ENCODE results near the gene GCN1.

Gene GCN1

GRCh38 chr12:120093592-120094355, 100.7 kb downstream of the GCN1 start:
- H3K4ac ChIP-seq (ENCODE audit: low read depth in 1 of 2, low read length in 2 of 2): peak overlapping the region in 1 of 2 experiments; percentile 76
- H2BK120ac ChIP-seq (ENCODE audit: low read depth, low read length): no peak overlapping the region
- no peak overlapping the region for H2AK5ac ChIP-seq (ENCODE audit: low read length, severe bottlenecking)
- H4K8ac ChIP-seq (ENCODE audit: low read length): peak overlapping the region; percentile 54
- H3K23ac ChIP-seq (ENCODE audit: low read length in 2 of 2): peak overlapping the region in 1 of 2 experiments; percentile 47
- no peak overlapping the region for H3K4me3 ChIP-seq (ENCODE audit: insufficient read depth in 1 of 2, low read depth in 1 of 2, low read length in 2 of 2)
- H3K18ac ChIP-seq (ENCODE audit: low read depth in 1 of 2, low read length in 2 of 2): peak overlapping the region in 1 of 2 experiments; percentile 41
- H3K14ac ChIP-seq (ENCODE audit: low read length in 2 of 2): no peak overlapping the region
- DNase-seq: peak; percentile 31
- H3K9me3 ChIP-seq (ENCODE audit: control insufficient read depth, low read length): no peaks in the 10 kb centered on the region
- H3K27ac ChIP-seq (ENCODE audit: low read length, poor library complexity, severe bottlenecking): peak overlapping the region; percentile 11
- no peak overlapping the region for H2BK15ac ChIP-seq (ENCODE audit: low read depth, poor library complexity, severe bottlenecking)
- H2BK12ac ChIP-seq (ENCODE audit: low read length in 2 of 2): peak overlapping the region in 1 of 2 experiments; percentile 15
- no peaks in the 10 kb centered on the region for H3K27me3 ChIP-seq (ENCODE audit: control insufficient read depth in 1 of 2, insufficient read depth in 1 of 2, low read length in 2 of 2)
- H3K9ac ChIP-seq (ENCODE audit: low read length): no peak overlapping the region
- peaks cover 71 to 81% of the 10 kb centered on the region in 2 experiments for H3K36me3 ChIP-seq (ENCODE audit: control insufficient read depth in 1 of 2, insufficient read depth in 2 of 2, low read depth in 1 of 2, low read length in 2 of 2)
- peak overlapping the region; percentile 16 for H4K91ac ChIP-seq (ENCODE audit: low read length)
- peaks cover 31% of the 10 kb centered on the region for H3K79me1 ChIP-seq (replicated peaks; ENCODE audit: low read length, poor library complexity, severe bottlenecking)
- no peak overlapping the region for H2AFZ ChIP-seq (ENCODE audit: low read depth, low read length)
- H3K4me2 ChIP-seq (ENCODE audit: low read length, poor library complexity, severe bottlenecking): no peak overlapping the region
- peaks cover 26% of the 10 kb centered on the region for H3K4me1 ChIP-seq (ENCODE audit: control insufficient read depth, insufficient read depth, low read depth, low read length)
- WGBS: 32% methylated on average over 12 of the region's 17 CpGs
- H2BK5ac ChIP-seq (ENCODE audit: low read depth, low read length, poor library complexity, severe bottlenecking): no peak overlapping the region

- Histone ChIP-seq H3K9ac (ENCODE audit: low read length) (no peak overlapping the region), H3K4me2 (ENCODE audit: low read length, poor library complexity, severe bottlenecking) (no peak overlapping the region), H3K27ac (ENCODE audit: low read length, poor library complexity, severe bottlenecking) (no peak overlapping the region), H2BK5ac (ENCODE audit: low read depth, low read length, poor library complexity, severe bottlenecking) (no peak overlapping the region), H3K4me3 (ENCODE audit: insufficient read depth in 1 of 2, low read depth in 1 of 2, low read length in 2 of 2) (no peak overlapping the region), H4K8ac (ENCODE audit: low read length) (no peak overlapping the region), H2BK120ac (ENCODE audit: low read depth, low read length) (no peak overlapping the region), H3K4me1 (ENCODE audit: control insufficient read depth, insufficient read depth, low read depth, low read length) (peaks cover 26% of the 10 kb centered on the region), H3K18ac (ENCODE audit: low read depth in 1 of 2, low read length in 2 of 2) (peak overlapping the region in 1 of 2 experiments; percentile 18), H2BK12ac (ENCODE audit: low read length in 2 of 2) (peak overlapping the region in 1 of 2 experiments; percentile 15), H2AFZ (ENCODE audit: low read depth, low read length) (no peak overlapping the region), H2BK15ac (ENCODE audit: low read depth, poor library complexity, severe bottlenecking) (no peak overlapping the region), H3K9me3 (ENCODE audit: control insufficient read depth, low read length) (no peaks in the 10 kb centered on the region), H3K79me1 (replicated peaks; ENCODE audit: low read length, poor library complexity, severe bottlenecking) (peaks cover 27% of the 10 kb centered on the region), H3K27me3 (ENCODE audit: control insufficient read depth in 1 of 2, insufficient read depth in 1 of 2, low read length in 2 of 2) (no peaks in the 10 kb centered on the region), H3K23ac (ENCODE audit: low read length in 2 of 2) (peak overlapping the region in 1 of 2 experiments; percentile 47), H4K91ac (ENCODE audit: low read length) (no peak overlapping the region), H2AK5ac (ENCODE audit: low read length, severe bottlenecking) (no peak overlapping the region), H3K14ac (ENCODE audit: low read length in 2 of 2) (no peak overlapping the region), H3K36me3 (ENCODE audit: control insufficient read depth in 1 of 2, insufficient read depth in 2 of 2, low read depth in 1 of 2, low read length in 2 of 2) (peaks cover 66 to 76% of the 10 kb centered on the region in 2 experiments), H3K4ac (ENCODE audit: low read depth in 1 of 2, low read length in 2 of 2) (no peak overlapping the region)
- no peak for DNase-seq
- WGBS: 78% methylated on average over 4 of the region's 4 CpGs
Observed at GRCh38 chr12:120093336-120093591, 101.3 kb downstream of the GCN1 start.

- Histone ChIP-seq H2BK5ac (ENCODE audit: low read depth, low read length, poor library complexity, severe bottlenecking) (no peak overlapping the region), H3K18ac (ENCODE audit: low read depth in 1 of 2, low read length in 2 of 2) (peak overlapping the region in 1 of 2 experiments; percentile 18), H3K27me3 (ENCODE audit: control insufficient read depth in 1 of 2, insufficient read depth in 1 of 2, low read length in 2 of 2) (no peaks in the 10 kb centered on the region), H2AFZ (ENCODE audit: low read depth, low read length) (no peak overlapping the region), H3K79me1 (replicated peaks; ENCODE audit: low read length, poor library complexity, severe bottlenecking) (peaks cover 24% of the 10 kb centered on the region), H3K9me3 (ENCODE audit: control insufficient read depth, low read length) (no peaks in the 10 kb centered on the region), H3K4me1 (ENCODE audit: control insufficient read depth, insufficient read depth, low read depth, low read length) (peaks cover 26% of the 10 kb centered on the region), H3K27ac (ENCODE audit: low read length, poor library complexity, severe bottlenecking) (no peak overlapping the region), H3K4me3 (ENCODE audit: insufficient read depth in 1 of 2, low read depth in 1 of 2, low read length in 2 of 2) (no peak overlapping the region), H3K4me2 (ENCODE audit: low read length, poor library complexity, severe bottlenecking) (no peak overlapping the region), H3K4ac (ENCODE audit: low read depth in 1 of 2, low read length in 2 of 2) (no peak overlapping the region), H3K14ac (ENCODE audit: low read length in 2 of 2) (no peak overlapping the region), H2BK120ac (ENCODE audit: low read depth, low read length) (no peak overlapping the region), H3K9ac (ENCODE audit: low read length) (no peak overlapping the region), H3K36me3 (ENCODE audit: control insufficient read depth in 1 of 2, insufficient read depth in 2 of 2, low read depth in 1 of 2, low read length in 2 of 2) (peaks cover 64 to 72% of the 10 kb centered on the region in 2 experiments), H4K8ac (ENCODE audit: low read length) (no peak overlapping the region), H4K91ac (ENCODE audit: low read length) (no peak overlapping the region), H2BK15ac (ENCODE audit: low read depth, poor library complexity, severe bottlenecking) (no peak overlapping the region), H2AK5ac (ENCODE audit: low read length, severe bottlenecking) (no peak overlapping the region), H3K23ac (ENCODE audit: low read length in 2 of 2) (peak overlapping the region in 1 of 2 experiments; percentile 24), H2BK12ac (ENCODE audit: low read length in 2 of 2) (no peak overlapping the region)
- WGBS: 92% methylated on average over 23 of the region's 23 CpGs
- no peak for DNase-seq
Observed at GRCh38 chr12:120092551-120093335, 101.8 kb downstream of the GCN1 start.

GRCh38 chr12:120091371-120092090, 103.0 kb downstream of the GCN1 start:
- no peaks in the 10 kb centered on the region for H3K27me3 ChIP-seq (ENCODE audit: control insufficient read depth in 1 of 2, insufficient read depth in 1 of 2, low read length in 2 of 2)
- no peak overlapping the region for H3K18ac ChIP-seq (ENCODE audit: low read depth in 1 of 2, low read length in 2 of 2)
- 94% methylated on average over 12 of the region's 12 CpGs for WGBS
- no peak overlapping the region for H4K91ac ChIP-seq (ENCODE audit: low read length)
- H2BK5ac ChIP-seq (ENCODE audit: low read depth, low read length, poor library complexity, severe bottlenecking): no peak overlapping the region
- no peak overlapping the region for H2AK5ac ChIP-seq (ENCODE audit: low read length, severe bottlenecking)
- no peaks in the 10 kb centered on the region for H3K9me3 ChIP-seq (ENCODE audit: control insufficient read depth, low read length)
- H3K23ac ChIP-seq (ENCODE audit: low read length in 2 of 2): no peak overlapping the region
- no peak overlapping the region for H2BK120ac ChIP-seq (ENCODE audit: low read depth, low read length)
- no peak overlapping the region for H3K4me2 ChIP-seq (ENCODE audit: low read length, poor library complexity, severe bottlenecking)
- H2BK12ac ChIP-seq (ENCODE audit: low read length in 2 of 2): no peak overlapping the region
- DNase-seq: no peak
- no peak overlapping the region for H3K9ac ChIP-seq (ENCODE audit: low read length)
- no peak overlapping the region for H3K14ac ChIP-seq (ENCODE audit: low read length in 2 of 2)
- H3K27ac ChIP-seq (ENCODE audit: low read length, poor library complexity, severe bottlenecking): no peak overlapping the region
- peaks cover 17% of the 10 kb centered on the region for H3K79me1 ChIP-seq (replicated peaks; ENCODE audit: low read length, poor library complexity, severe bottlenecking)
- no peak overlapping the region for H2BK15ac ChIP-seq (ENCODE audit: low read depth, poor library complexity, severe bottlenecking)
- no peak overlapping the region for H2AFZ ChIP-seq (ENCODE audit: low read depth, low read length)
- H3K4ac ChIP-seq (ENCODE audit: low read depth in 1 of 2, low read length in 2 of 2): no peak overlapping the region
- no peak overlapping the region for H4K8ac ChIP-seq (ENCODE audit: low read length)
- no peak overlapping the region for H3K4me3 ChIP-seq (ENCODE audit: insufficient read depth in 1 of 2, low read depth in 1 of 2, low read length in 2 of 2)
- peaks cover 30% of the 10 kb centered on the region for H3K4me1 ChIP-seq (ENCODE audit: control insufficient read depth, insufficient read depth, low read depth, low read length)
- peaks cover 52 to 63% of the 10 kb centered on the region in 2 experiments for H3K36me3 ChIP-seq (ENCODE audit: control insufficient read depth in 1 of 2, insufficient read depth in 2 of 2, low read depth in 1 of 2, low read length in 2 of 2)
